ENCODE data around the gene BMP7.

The BMP7 gene

GRCh38 chr20:57188056-57188455 lies 78.4 kb downstream of the BMP7 start:
- Histone ChIP-seq H2AFZ (ENCODE audit: low read depth, low read length) (no peak overlapping the region), H3K4me3 (ENCODE audit: low read length) (no peak overlapping the region), H3K4me1 (ENCODE audit: insufficient read depth, low read length) (no peaks in the 10 kb centered on the region), H3K36me3 (ENCODE audit: insufficient read depth, low read length) (peaks cover 31% of the 10 kb centered on the region), H3K9me3 (ENCODE audit: low read length) (no peaks in the 10 kb centered on the region), H3K27me3 (ENCODE audit: insufficient read depth, low read length) (no peaks in the 10 kb centered on the region)

GRCh38 chr20:57187068-57187634 lies 79.3 kb downstream of the BMP7 start:
- H2AFZ ChIP-seq (ENCODE audit: low read depth, low read length) = no peak overlapping the region
- H3K9me3 ChIP-seq (ENCODE audit: low read length) = no peaks in the 10 kb centered on the region
- no peak overlapping the region for H3K4me3 ChIP-seq (ENCODE audit: low read length)
- H3K27me3 ChIP-seq (ENCODE audit: insufficient read depth, low read length) = no peaks in the 10 kb centered on the region
- no peaks in the 10 kb centered on the region for H3K4me1 ChIP-seq (ENCODE audit: insufficient read depth, low read length)
- H3K36me3 ChIP-seq (ENCODE audit: insufficient read depth, low read length) = peaks cover 32% of the 10 kb centered on the region

- Histone ChIP-seq H3K9me3 (ENCODE audit: low read length) (no peaks in the 10 kb centered on the region), H2AFZ (ENCODE audit: low read depth, low read length) (no peak overlapping the region), H3K36me3 (ENCODE audit: insufficient read depth, low read length) (peaks cover 38% of the 10 kb centered on the region), H3K4me1 (ENCODE audit: insufficient read depth, low read length) (no peaks in the 10 kb centered on the region), H3K4me3 (ENCODE audit: low read length) (no peak overlapping the region), H3K27me3 (ENCODE audit: insufficient read depth, low read length) (no peaks in the 10 kb centered on the region)
Measured at GRCh38 chr20:57186192-57186591, 80.2 kb downstream of the BMP7 start.

- Histone ChIP-seq H3K9me3 (ENCODE audit: low read length) (no peaks in the 10 kb centered on the region), H2AFZ (ENCODE audit: low read depth, low read length) (no peak overlapping the region), H3K27me3 (ENCODE audit: insufficient read depth, low read length) (no peaks in the 10 kb centered on the region), H3K4me3 (ENCODE audit: low read length) (no peak overlapping the region), H3K4me1 (ENCODE audit: insufficient read depth, low read length) (peaks cover 3% of the 10 kb centered on the region), H3K36me3 (ENCODE audit: insufficient read depth, low read length) (peaks cover 36% of the 10 kb centered on the region)
Measured at GRCh38 chr20:57185188-57185743, 81.2 kb downstream of the BMP7 start.

- no peak overlapping the region for H3K4me3 ChIP-seq (ENCODE audit: low read length)
- no peaks in the 10 kb centered on the region for H3K27me3 ChIP-seq (ENCODE audit: insufficient read depth, low read length)
- no peaks in the 10 kb centered on the region for H3K9me3 ChIP-seq (ENCODE audit: low read length)
- peaks cover 41% of the 10 kb centered on the region for H3K36me3 ChIP-seq (ENCODE audit: insufficient read depth, low read length)
- no peak overlapping the region for H2AFZ ChIP-seq (ENCODE audit: low read depth, low read length)
- H3K4me1 ChIP-seq (ENCODE audit: insufficient read depth, low read length) = peaks cover 3% of the 10 kb centered on the region
Measured at GRCh38 chr20:57183457-57184009, 82.9 kb downstream of the BMP7 start.

GRCh38 chr20:57181639-57182038 lies 84.8 kb downstream of the BMP7 start:
- H2AFZ ChIP-seq (ENCODE audit: low read depth, low read length) = no peak overlapping the region
- H3K4me1 ChIP-seq (ENCODE audit: insufficient read depth, low read length) = peaks cover 3% of the 10 kb centered on the region
- no peaks in the 10 kb centered on the region for H3K27me3 ChIP-seq (ENCODE audit: insufficient read depth, low read length)
- peaks cover 51% of the 10 kb centered on the region for H3K36me3 ChIP-seq (ENCODE audit: insufficient read depth, low read length)
- H3K9me3 ChIP-seq (ENCODE audit: low read length) = no peaks in the 10 kb centered on the region
- no peak overlapping the region for H3K4me3 ChIP-seq (ENCODE audit: low read length)

GRCh38 chr20:57180954-57181353 lies 85.5 kb downstream of the BMP7 start:
- Histone ChIP-seq H3K27me3 (ENCODE audit: insufficient read depth, low read length) (no peaks in the 10 kb centered on the region), H3K4me1 (ENCODE audit: insufficient read depth, low read length) (peaks cover 3% of the 10 kb centered on the region), H3K36me3 (ENCODE audit: insufficient read depth, low read length) (peaks cover 51% of the 10 kb centered on the region), H2AFZ (ENCODE audit: low read depth, low read length) (no peak overlapping the region), H3K9me3 (ENCODE audit: low read length) (no peaks in the 10 kb centered on the region), H3K4me3 (ENCODE audit: low read length) (no peak overlapping the region)

- H3K27me3 ChIP-seq (ENCODE audit: insufficient read depth, low read length) = no peaks in the 10 kb centered on the region
- no peak overlapping the region for H2AFZ ChIP-seq (ENCODE audit: low read depth, low read length)
- peaks cover 3% of the 10 kb centered on the region for H3K4me1 ChIP-seq (ENCODE audit: insufficient read depth, low read length)
- H3K4me3 ChIP-seq (ENCODE audit: low read length) = no peak overlapping the region
- H3K9me3 ChIP-seq (ENCODE audit: low read length) = no peaks in the 10 kb centered on the region
- H3K36me3 ChIP-seq (ENCODE audit: insufficient read depth, low read length) = peaks cover 53% of the 10 kb centered on the region
Measured at GRCh38 chr20:57180387-57180786, 86.1 kb downstream of the BMP7 start.

- peaks cover 3% of the 10 kb centered on the region for H3K4me1 ChIP-seq (ENCODE audit: insufficient read depth, low read length)
- no peaks in the 10 kb centered on the region for H3K27me3 ChIP-seq (ENCODE audit: insufficient read depth, low read length)
- H2AFZ ChIP-seq (ENCODE audit: low read depth, low read length) = no peak overlapping the region
- H3K4me3 ChIP-seq (ENCODE audit: low read length) = no peak overlapping the region
- H3K9me3 ChIP-seq (ENCODE audit: low read length) = no peaks in the 10 kb centered on the region
- peaks cover 56% of the 10 kb centered on the region for H3K36me3 ChIP-seq (ENCODE audit: insufficient read depth, low read length)
Measured at GRCh38 chr20:57179265-57179664, 87.2 kb downstream of the BMP7 start.

- Histone ChIP-seq H3K4me3 (ENCODE audit: low read length) (no peak overlapping the region), H3K27me3 (ENCODE audit: insufficient read depth, low read length) (no peaks in the 10 kb centered on the region), H3K36me3 (ENCODE audit: insufficient read depth, low read length) (peaks cover 50% of the 10 kb centered on the region), H3K9me3 (ENCODE audit: low read length) (no peaks in the 10 kb centered on the region), H2AFZ (ENCODE audit: low read depth, low read length) (no peak overlapping the region), H3K4me1 (ENCODE audit: insufficient read depth, low read length) (peaks cover 3% of the 10 kb centered on the region)
Measured at GRCh38 chr20:57178582-57179111, 87.8 kb downstream of the BMP7 start.

- H3K27me3 ChIP-seq (ENCODE audit: insufficient read depth, low read length) = no peaks in the 10 kb centered on the region
- no peak overlapping the region for H3K4me3 ChIP-seq (ENCODE audit: low read length)
- H3K36me3 ChIP-seq (ENCODE audit: insufficient read depth, low read length) = peaks cover 57% of the 10 kb centered on the region
- peaks cover 3% of the 10 kb centered on the region for H3K4me1 ChIP-seq (ENCODE audit: insufficient read depth, low read length)
- no peak overlapping the region for H2AFZ ChIP-seq (ENCODE audit: low read depth, low read length)
- no peaks in the 10 kb centered on the region for H3K9me3 ChIP-seq (ENCODE audit: low read length)
Measured at GRCh38 chr20:57177636-57178280, 88.7 kb downstream of the BMP7 start.

- H3K4me1 ChIP-seq (ENCODE audit: insufficient read depth, low read length) = peaks cover 3% of the 10 kb centered on the region
- no peaks in the 10 kb centered on the region for H3K9me3 ChIP-seq (ENCODE audit: low read length)
- no peak overlapping the region for H3K4me3 ChIP-seq (ENCODE audit: low read length)
Measured at GRCh38 chr20:57176842-57177241, 89.6 kb downstream of the BMP7 start.

GRCh38 chr20:57175397-57176010 lies 90.9 kb downstream of the BMP7 start:
- Histone ChIP-seq H2AFZ (ENCODE audit: low read depth, low read length) (no peak overlapping the region), H3K4me1 (ENCODE audit: insufficient read depth, low read length) (no peaks in the 10 kb centered on the region), H3K9me3 (ENCODE audit: low read length) (no peaks in the 10 kb centered on the region), H3K36me3 (ENCODE audit: insufficient read depth, low read length) (peaks cover 62% of the 10 kb centered on the region), H3K4me3 (ENCODE audit: low read length) (no peak overlapping the region), H3K27me3 (ENCODE audit: insufficient read depth, low read length) (no peaks in the 10 kb centered on the region)

More at GRCh38 chr20:57176842-57177241, 89.6 kb downstream of the BMP7 start:
- Histone ChIP-seq H2AFZ (ENCODE audit: low read depth, low read length) (no peak overlapping the region), H3K27me3 (ENCODE audit: insufficient read depth, low read length) (no peaks in the 10 kb centered on the region), H3K36me3 (ENCODE audit: insufficient read depth, low read length) (peaks cover 57% of the 10 kb centered on the region)

All from neuron (in vitro differentiated cells).